HEK293T (cell line): ENCODE measurements around the gene ARID1B.

Experiments
- FOXM1 ChIP-seq: fragments of 450-650 bp; IDR thresholded peaks from 2 replicates; pipeline ENCODE4 v1.6.1; 2017; ENCODE audit warnings: mild to moderate bottlenecking, borderline replicate concordance
- TARDBP ChIP-seq: fragments of 450-650 bp; IDR thresholded peaks from 2 replicates; pipeline ENCODE4 v1.6.1; 2016

- no peak for TF ChIP-seq FOXM1
- TF ChIP-seq TARDBP, result no peak
Observed at GRCh38 chr6:156925718-156926607, 148.8 kb downstream of the ARID1B start.
